HCEC 1CT (cell line): Measurements from ENCODE around the gene DLST.

Experiments
- DNase-seq: peaks from one replicate; pipeline ENCODE4 v3.0.0-alpha.2; 2017

The DLST gene

GRCh38 chr14:74881431-74882102 is at the start of gene DLST:
TSS of gene DLST (plus strand) at chr14:74881916. CDS start at chr14:74881954, 38 bp downstream.
- DNase-seq = peak; percentile 88

GRCh38 chr14:74832849-74833248 is 48.9 kb upstream of the DLST start:
- no peak for DNase-seq

DNA sequence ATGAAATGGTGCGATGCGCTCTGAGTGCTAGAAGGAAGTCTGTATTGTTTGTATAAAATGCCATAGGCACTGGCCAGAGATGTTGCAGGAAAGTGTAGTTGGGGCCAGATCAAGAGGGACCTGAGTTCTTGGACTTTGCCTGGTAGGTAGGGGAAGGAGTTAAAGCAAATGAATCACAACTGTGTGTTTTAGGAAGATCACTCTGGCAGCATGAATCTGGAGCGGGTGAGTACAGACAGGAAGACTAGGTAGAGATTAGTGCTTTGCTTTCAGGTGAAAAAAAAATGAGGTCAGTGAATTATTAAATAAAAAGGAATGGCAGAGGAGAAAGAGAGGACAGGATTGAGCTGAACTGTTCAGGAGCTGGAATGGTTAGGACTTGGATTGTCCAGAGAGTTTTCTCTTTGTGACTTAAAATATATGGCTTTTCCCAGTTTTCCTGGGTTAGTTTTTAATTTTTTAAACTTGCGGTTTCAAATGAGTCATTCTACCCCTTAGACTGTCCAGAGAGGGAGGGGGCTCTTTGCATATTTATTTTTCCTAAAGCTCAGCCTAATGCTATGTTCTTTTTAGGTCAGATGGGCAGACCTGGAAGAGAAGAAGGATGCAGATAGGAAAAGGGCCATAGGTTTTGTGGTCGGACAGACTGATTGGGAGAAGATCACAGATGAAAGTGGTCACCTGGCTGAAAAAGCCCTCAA is 46.9 kb upstream of the DLST start:
- no peak for DNase-seq

DNA sequence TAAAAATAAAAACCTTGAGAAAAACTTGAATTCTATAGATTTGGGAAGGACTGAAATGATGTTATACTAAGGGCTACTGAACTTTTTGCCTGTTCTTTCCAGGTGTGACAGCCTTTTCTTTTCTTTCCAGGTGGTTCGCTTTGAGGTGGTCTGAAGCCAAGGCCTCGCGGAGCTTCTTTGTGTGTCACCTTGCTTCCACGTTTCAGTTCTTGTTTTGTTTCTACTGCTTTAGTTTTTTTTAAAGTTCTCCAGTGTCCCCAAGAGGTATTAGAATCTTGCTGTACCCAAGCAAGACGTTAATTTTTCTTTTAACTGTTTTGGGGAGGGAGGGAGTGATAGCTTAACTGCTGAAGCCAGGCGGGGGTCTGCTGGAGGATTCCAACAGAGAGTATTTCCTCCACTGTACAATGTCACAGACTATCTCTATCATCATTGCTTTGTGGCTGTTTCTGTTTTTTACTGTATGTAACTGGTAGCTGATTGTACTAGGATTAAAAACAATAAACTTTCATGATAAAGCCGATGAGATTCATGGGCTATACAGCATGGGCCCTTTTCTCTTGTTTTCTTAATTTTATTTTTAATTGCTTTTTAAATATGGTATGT is 46.0 kb upstream of the DLST start:
- DNase-seq = no peak

DNA sequence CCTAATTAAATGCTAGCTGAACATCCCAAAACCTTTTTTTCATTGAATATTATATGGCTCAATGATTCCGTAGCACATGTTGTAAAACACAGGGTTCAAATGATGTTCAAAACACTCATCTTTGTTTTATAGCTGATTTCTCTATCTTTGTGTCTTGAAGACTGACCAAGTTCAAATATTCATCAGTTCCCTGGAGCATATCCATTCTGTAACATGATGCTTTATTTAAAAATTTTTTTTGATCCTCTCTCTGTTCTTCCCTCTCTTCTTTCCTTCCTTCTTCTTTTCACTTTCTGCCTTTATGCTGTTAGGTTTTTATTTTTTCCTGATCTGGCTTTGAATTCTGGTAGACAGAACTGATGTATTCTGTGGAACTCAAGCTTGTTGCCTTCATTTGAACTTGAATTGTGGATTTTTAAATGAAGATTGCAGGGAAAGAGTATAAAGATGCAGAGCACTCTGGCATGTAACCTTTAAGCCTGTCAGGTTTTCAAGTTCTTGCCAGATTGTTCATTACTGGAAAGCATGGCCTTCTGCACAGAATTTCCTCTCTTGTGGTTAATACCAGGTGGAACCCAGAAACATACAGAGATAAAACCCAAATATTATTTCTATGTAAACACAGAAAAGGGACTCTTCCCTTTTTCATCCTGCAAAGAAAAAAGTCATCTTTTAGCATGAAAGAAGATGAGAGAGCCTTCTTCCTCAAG is 45.3 kb upstream of the DLST start:
- DNase-seq = no peak

DNA sequence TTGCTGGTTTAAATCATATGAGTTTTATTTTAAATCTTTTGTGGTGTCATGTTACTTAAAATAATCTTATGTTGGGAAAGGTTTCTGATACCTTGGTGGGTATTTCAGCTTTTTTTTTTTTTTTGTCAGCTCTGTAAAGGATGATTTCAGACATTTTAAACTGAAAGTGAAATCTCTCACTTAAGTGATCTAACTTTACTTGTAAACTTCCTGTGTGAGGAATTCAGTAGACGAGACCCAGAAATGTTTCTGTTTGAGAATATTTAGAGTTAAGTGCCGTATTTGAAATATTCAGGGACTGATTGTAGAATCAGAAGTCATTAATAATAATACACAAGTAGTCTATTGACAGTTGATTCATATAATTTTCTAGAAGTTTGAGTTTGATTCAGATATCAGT is 43.5 kb upstream of the DLST start:
- DNase-seq = no peak

GRCh38 chr14:74840603-74841030 is 41.1 kb upstream of the DLST start:
- DNase-seq = no peak

DNA sequence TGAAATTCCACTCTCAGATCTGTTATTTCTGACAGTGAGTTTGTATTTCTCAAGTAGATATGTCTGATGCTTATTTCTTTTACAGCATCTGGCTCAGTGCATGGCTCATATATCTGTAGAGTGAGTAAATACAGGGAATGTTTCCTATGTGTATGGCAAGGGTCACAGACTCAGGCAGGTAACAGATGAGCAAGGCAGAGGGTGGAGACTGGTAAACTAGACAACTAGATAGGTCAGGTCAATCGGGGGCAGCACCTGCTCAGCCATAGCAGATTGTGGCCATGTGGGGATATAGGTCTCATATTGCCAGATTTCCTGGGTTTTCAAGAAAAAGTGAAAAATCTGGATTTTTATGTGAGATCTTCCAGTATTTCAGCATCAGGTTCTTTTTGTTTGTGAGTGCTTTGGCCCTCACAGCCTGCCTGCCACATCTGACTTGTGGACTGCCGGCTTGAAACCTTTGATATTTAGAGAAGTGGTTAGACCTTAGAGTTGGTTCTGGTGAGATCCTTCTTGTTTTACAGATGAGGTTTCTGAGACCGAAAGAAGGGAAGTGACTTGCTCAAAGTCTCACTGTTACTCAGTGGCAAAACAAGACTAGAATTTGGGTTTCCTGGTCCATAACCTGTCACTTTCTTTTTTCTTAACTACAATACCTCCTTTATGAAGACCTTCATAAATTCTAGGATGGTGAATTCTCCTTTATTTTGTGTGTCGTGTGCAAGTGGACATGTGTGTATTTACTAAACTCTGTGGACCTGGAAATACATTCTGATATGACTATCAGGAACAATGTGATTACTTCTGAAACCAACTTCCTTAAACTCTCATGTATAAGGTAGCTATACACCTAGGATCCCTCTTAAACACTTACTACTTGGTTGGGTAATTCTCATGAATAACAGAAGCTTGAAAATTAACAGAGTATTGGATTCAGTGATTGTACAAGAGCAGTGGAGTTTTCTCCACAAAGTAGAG is 40.2 kb upstream of the DLST start:
- DNase-seq = no peak

GRCh38 chr14:74843653-74844052 is 38.1 kb upstream of the DLST start:
- DNase-seq = peak; percentile 70

DNA sequence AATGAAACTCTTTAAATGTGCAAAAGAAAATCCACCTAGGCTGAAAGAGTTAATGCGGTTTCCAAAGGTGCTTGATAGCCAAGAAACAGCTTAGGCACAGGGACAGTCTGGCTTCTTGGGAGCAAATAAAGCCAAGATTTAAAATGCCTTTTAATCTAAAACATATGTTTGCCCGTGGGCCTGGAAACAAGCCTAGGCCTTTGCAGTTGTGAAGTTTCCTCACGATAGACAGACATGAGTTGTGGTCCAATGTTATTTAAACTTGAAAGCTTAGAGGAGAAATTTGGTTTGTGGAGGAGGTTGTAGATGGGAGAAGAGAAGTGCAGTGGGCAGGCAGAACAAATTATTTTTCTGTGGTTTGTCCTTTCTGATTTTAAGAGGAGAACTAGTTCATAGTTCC is 35.5 kb upstream of the DLST start:
- no peak for DNase-seq

DNA sequence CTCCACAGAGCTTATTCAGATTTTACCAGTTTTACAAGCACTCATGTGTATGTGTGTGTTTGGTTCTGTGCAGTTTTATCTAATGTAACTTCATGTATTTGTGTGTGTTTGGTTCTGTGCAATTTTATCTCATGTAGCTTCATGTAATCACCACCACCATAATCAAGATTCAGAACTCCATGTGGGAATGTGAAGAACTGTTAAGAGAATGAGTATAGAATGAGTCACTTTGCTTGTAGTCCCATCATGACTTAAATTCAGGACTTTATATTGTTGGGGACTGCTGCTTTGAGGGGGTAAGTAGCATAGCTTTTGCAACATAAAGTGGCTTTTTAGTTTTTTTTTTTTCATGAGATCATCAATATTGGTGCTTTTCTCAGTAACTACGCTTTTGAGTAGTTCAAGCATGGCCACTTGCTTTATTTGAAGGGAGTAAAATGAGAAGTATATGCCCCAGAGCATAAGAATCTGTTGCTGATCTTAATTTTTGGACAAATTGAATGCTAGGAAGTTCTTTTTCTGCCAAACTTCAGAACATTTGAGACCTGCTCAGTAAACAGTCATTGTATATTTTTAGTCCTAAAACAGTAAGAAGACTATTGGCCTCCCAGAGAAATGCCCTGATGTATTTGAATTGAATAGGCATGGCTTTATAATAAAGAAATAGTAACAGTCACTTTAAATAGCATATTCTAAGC is 34.6 kb upstream of the DLST start:
- DNase-seq = peak; percentile 70

- peak; percentile 46 for DNase-seq
Measured at GRCh38 chr14:74848768-74849167, 32.9 kb upstream of the DLST start.

GRCh38 chr14:74852922-74853530 is 28.7 kb upstream of the DLST start:
- peak; percentile 67 for DNase-seq

- no peak for DNase-seq
Measured at GRCh38 chr14:74853581-74853980, 28.1 kb upstream of the DLST start.

GRCh38 chr14:74855021-74855420 is 26.7 kb upstream of the DLST start:
- DNase-seq = no peak

GRCh38 chr14:74855945-74856344 is 25.8 kb upstream of the DLST start:
- no peak for DNase-seq

DNA sequence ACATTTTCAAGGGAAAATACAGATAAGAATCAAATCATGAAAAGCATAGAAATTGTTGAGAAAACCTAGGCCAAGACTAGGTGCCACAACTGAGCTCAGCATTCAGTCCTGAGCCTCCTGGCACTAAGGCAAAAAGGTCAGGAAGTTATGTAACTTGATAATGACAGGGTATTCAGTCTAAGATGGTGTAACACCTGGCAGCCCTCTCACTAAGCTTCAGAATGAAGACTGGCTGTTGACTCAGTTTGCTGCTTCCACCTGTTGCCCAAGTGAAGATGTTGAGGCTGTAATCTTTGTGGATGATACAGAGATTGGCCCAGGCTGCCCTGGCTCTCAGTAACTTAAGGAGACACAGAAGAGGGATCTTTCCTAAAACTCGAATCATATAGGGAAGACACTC is 25.4 kb upstream of the DLST start:
- DNase-seq = no peak

GRCh38 chr14:74858022-74858421 is 23.7 kb upstream of the DLST start:
- no peak for DNase-seq

- no peak for DNase-seq
Measured at GRCh38 chr14:74859757-74860552, 21.8 kb upstream of the DLST start.
